Measurements from ENCODE around the gene NKAIN2.

DNA sequence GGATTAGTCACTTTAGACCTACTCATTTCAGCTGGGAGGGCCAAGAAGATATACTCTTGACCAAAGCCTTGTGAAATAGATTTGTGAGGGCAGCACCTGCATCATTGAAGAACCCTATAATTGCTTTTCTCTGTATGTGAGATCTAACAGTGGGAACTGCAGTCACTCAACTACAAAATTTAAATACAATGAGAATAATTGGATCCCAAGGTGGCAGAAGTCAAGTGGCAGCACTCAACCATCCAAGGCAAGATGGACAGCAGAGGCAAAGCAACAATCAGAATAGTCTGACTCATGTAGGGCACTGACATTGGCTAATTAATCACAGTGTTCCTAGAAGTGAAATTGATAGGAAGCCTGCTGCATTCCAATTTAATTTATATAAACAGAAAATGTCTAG lies 8.9 kb upstream of the NKAIN2 start:
- TF ChIP-seq CTCF (IDR thresholded peaks at IDR 0.05 in 4 of 5, conservative IDR thresholded peaks at IDR 0.05 in 1 of 5) (no peak), POLR2A (IDR thresholded peaks at IDR 0.05) (no peak)
